HG02759 (cell line): ENCODE data around the gene SIVA1.
A peak's percentile ranks its signal among the peaks of the same experiment; 100 is the strongest.

Experiments used
- ATAC-seq: cut with Tn5 transposase; IDR thresholded peaks from one replicate; pipeline ENCODE4 v1.9.1; 2021; ENCODE audit warnings: mild to moderate bottlenecking, moderate library complexity; ENCODE audit not compliant: unreplicated experiment

The SIVA1 gene

DNA sequence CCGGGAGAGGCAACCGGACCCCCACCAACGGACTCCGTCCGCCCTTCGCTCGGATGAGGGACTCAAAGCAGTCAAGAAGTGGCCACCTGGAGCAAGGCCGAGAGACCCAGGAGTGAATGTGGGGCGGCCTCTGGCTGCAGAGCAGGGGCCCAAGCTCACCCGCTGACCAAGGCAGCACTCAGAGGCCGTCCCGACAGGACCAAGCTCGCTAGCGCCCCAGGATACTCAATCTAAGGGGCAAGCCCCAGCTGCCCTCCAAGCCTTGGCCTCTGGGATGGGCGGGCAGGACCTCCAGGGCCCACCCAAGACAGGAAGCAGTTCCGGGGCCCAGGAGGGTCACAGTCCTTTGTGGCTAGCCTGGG lies 41.7 kb downstream of the SIVA1 start:
- ATAC-seq: peak; percentile 5

DNA sequence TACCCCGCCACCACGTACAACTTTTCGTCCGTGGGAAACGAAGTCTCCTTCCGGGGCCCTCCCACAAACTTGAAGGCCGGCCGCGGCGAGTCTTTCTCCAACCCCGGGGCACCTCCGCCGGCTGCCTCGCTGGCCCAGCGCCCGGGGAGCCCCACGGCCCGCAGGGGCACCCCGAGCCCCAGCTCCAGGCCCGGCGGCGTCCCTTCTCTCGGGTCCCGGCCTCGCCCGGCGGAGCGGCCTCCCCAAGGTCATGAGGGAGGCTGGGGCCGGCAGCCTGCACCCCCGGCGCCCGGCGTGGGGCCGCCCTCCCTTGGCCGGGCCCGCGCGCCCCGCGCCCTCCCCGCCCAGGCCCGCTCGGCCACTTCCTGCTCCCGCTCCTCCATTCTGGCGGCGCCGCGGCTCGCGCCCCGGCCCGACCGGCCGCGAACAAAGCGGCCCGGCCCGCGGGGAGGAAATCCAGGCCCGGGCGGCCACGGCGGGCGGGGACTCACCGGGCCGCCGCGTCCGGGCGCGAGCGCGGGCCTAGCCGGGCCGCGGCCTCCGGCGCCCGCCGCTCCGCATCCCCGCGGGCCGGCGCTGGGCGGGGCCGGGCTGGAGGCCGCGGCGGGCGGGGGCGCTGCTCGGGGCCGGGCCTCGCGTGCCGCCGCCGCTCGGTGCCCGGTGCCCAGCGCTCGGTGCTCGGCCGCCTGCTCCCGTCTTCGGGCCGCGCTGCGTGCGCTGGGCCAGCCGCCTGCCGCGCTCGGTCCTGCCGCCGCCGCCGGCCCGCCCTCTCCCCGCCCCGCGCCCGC lies 42.2 kb downstream of the SIVA1 start, which contains the start of gene AKT1:
Gene AKT1, minus strand, starts transcription at position 756 of the 788 bp plus-strand sequence. CDS start 3,105 bp downstream, outside the sequence.
- peak; percentile 35 for ATAC-seq

DNA sequence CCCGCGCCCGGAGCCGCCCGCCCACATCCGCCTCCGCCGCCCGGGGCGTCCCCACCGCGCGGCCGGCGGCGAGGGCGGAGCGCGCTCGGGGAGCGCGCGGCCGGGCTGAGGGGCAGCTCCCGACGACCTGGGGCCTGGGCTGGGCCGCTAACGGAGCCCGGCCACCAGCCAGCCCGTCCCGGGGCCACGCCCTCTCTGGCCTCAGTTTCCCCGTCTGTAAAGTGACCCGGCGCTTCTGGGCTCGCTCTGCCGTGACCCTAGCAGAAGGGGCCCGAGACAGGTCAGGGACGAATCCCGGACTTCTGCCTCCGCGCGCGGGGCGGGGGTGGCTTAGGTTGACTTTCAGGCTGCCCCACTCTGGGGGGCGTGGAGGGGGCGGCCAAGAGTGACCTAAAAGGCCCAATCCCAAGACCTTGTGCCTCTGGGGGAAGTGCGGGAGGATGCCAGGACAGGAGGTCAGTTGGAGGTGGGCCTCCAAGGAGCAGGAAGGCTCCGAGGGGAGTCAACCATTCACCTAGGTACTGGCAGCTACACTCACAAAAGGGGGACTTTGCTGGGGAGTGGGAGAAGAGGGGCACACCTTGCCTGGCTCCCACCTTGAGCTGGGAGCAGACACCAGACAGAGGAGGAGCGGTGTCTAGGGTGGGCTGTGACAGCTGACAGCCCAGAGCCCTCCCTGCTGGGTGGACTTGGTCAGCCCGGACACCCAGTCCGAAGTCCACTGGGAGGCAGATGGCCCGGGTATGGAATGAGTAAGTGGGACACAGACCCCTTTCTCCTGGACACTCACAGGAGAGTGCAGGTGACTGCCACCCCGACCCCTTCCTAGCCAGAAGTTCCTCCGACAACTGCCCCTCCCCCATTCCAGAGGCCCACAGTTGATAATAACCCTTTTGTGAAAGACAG lies 43.1 kb downstream of the SIVA1 start:
- peak; percentile 49 for ATAC-seq

DNA sequence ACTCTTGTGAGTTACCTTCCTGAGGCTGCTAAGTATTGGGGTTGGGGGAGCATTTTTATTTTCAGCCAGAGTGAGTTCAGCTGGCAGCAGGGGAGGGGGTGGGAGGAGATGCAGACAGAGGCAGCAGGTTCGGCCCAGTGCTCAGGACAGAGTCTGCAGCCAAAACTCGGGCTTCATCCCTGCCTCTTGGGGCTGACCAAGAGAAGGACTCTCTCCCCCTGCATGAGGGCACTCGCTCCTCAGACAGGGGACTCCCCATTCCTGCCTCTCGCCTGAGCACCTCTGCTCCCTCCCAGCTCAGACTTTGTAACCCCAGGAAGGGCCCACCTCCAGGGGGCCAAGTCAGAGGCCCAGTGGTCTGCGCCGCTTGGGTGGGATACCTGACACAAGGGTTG lies 43.7 kb downstream of the SIVA1 start:
- ATAC-seq: no peak

DNA sequence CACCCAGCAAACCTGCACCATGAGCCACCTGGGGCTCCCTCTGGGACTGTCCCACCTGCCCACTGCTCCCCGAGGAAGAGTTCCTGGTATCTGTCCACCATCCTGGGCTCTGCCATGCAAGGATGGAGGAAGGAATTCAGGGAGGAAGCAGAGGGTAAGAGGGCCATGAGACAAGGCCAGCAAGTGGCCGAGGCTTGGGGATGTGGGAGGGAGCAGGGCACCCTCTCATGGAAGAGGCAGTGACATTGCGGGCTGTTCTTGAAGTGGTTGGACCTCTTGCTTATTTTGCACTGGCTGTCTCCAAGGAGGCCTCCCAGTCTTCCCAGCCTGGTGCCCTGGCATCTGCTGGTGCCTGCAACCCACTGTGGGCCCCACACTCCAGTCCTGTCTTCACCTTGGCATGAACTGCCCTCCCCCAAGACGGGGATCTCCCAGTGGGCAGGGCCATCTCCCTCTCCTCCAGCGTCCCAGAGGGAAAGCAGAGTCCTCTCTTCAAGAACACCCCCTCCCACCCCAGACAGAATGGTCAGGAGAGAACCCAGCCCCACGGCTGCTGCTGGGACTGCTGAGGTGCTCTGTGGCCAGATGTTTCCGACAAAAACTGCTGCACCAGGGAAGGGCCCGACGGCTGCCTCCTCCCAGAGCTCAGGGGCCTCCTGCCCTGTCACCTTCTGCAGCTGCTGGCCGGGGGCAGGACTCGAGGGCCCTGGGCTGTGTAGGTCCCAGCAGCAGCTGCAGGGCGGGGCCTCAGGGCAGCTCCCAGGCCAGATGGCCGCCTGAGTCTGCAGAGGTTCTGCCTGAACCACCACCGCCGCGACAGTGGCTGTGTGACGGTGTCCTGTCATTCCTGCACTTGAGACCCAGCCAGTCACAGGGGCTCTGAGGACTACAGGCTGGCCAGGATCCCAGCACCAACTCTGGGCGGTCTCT lies 44.4 kb downstream of the SIVA1 start:
- ATAC-seq: no peak

DNA sequence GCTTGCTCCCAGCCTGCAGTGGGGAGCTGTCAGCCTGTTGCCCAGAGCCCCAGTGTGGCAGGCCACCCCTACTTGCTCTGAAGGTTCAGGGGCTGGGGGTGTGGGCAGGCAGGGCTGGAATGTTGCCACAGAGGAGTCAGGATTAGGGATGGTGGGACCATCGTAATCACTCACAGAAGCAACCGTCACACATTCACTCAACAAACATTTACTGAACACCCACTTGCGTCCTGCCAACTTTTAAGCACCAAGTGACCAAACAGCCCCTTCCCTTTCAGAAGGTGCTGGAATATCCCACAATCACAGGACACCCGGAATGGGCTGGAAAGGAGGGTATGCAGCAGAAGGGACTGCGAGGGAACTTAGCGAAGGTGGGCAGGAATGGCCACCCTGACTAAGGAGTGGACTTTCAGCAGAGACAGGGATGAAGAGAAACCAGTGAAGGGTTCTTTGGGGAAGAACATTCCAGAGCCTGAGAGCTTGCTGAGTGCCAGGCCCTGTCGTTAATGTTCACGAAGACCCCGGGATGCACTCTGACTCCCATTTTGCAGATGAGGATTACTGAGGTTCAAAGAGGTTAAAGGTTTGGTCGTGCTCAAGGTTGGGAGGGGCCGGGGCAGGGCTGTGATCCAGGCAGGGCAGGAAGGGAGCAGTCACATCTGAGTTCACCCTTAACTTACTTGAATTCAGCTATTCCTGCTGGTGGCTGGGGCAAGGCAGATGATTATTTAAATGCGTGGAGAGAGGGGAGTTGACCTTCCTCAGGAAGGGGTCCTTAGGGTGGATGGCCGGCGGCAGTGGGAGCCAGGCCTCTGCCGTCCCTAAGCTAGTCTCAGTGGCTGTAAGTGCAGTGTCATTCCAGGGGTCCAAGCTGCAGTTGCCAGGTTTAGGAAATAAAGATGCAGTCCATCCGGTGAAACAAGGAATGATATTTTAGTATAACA lies 45.6 kb downstream of the SIVA1 start:
- ATAC-seq: no peak

DNA sequence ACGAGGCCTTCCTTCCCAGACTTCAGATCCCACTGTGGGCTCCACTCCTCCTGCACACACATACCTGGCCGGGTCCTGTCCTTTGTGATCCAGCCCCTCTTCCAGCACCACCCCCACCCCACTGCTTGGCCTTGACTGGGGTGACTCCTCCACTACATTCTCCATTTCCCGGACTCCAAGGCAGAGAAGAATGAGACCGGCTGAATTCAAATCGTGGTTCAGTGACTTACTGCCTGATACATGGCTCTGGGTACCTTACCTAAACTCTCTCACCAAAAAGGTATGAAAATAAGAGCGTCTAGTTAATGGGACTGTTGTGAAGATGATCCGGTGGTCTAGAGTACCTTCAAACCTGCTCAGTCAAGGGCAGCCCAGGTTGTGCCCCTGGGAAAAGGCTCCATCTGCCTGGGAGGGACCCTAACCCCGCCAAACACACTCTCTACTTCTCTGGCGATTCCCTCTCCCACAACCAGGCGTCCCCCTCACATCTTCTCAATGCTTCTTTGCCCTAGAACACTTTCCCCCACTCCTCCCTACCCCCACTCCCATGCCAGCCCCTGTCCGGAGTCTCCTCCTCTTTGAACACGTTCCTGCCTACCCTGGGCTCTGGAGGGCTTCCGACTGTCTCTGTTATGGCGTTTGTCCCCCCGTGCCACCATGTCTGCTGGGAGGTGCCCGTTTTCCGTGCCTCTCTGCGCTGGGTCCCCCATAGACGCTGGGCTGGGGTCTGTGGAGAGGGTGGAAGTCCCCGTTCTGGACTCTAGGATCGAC lies 46.5 kb downstream of the SIVA1 start:
- no peak for ATAC-seq

DNA sequence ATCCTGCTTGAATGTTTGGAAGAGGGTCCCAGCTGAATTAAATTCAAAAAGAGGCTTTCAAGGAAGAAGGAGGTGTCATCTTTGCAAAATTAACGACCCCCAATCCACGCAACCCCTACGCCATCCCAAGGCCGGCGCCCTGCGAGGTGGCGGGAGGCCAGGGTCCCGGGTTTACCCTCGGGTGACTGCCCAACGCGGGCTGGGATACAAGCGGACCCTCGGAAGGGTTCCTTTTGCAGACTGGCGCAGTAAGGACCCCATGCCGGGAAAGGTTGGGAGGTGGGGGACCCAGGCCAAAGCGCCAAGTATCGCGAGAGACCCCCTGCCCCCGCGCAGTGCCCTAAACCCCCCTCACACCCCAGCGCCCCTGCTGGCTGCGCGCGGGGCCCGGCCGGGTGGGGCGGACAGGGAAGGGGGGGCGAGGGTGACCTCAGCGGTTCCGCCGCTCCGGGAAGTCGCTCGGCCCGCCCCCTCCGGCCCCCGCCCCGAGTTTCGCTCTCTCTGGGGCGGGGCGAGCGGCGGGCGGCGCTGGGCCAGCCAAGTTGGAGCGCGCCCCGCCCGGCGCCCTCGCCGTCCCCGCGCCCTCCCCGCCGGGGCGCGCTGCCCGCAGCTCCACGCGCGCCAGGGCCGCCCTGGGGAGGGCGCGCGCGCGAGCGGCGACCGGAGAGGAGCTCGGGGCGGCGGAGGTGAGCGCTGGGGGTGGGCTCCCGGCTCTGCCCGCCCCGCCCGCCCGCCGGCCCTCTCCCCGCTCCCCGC lies 47.2 kb downstream of the SIVA1 start:
- peak; percentile 67 for ATAC-seq

DNA sequence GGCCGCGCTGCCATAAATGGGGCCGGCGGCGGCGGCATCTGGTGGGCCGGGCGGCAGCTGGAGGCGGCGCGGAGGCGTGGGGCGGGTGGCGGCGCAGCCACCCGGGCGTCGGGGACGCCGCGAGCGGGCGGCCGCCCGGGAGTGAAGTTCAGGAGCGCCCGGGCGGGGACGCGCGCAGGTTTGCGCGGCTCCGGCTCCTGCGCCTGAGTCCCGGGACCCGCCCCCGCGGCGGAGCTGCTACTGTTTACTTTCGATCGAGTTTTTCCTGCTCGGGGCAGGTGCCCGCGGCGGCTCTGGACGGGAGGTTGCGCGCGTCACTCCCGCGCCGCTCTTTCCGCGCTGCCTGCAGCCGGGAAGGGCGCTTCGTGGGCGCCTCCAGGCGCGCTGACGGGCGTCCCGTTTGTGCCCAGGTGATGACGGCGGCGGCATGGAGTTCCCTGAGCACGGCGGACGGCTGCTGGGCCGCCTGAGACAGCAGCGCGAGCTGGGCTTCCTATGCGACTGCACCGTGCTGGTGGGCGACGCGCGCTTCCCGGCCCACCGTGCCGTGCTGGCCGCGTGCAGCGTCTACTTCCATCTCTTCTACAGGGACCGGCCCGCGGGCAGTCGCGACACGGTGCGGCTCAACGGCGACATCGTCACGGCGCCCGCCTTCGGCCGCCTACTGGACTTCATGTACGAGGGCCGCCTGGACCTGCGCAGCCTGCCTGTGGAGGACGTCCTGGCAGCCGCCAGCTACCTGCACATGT lies 48.0 kb downstream of the SIVA1 start, which contains the start of gene ZBTB42:
Gene ZBTB42, plus strand, starts transcription at position 331 of the 749 bp plus-strand sequence. Its CDS starts 97 bp downstream, at position 428.
- peak; percentile 47 for ATAC-seq

DNA sequence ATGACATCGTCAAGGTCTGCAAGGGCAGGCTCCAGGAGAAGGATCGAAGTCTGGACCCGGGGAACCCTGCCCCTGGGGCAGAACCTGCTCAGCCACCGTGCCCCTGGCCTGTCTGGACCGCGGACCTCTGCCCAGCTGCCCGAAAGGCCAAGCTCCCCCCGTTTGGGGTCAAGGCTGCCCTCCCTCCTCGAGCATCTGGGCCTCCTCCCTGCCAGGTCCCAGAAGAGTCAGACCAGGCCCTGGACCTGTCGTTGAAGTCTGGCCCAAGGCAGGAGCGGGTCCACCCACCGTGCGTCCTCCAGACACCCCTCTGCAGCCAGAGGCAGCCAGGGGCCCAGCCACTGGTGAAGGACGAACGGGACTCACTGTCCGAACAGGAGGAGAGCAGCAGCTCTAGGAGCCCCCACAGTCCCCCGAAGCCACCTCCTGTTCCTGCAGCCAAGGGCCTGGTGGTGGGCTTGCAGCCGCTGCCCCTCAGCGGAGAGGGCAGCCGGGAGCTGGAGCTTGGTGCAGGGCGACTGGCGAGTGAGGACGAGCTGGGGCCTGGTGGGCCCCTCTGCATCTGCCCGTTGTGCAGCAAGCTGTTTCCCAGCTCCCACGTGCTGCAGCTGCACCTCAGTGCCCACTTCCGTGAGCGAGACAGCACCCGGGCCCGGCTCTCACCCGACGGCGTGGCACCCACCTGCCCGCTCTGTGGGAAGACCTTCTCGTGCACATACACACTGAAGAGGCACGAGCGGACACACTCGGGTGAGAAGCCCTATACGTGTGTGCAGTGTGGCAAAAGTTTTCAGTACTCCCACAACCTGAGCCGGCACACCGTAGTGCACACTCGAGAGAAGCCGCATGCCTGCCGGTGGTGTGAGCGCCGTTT lies 48.8 kb downstream of the SIVA1 start:
- ATAC-seq: no peak

DNA sequence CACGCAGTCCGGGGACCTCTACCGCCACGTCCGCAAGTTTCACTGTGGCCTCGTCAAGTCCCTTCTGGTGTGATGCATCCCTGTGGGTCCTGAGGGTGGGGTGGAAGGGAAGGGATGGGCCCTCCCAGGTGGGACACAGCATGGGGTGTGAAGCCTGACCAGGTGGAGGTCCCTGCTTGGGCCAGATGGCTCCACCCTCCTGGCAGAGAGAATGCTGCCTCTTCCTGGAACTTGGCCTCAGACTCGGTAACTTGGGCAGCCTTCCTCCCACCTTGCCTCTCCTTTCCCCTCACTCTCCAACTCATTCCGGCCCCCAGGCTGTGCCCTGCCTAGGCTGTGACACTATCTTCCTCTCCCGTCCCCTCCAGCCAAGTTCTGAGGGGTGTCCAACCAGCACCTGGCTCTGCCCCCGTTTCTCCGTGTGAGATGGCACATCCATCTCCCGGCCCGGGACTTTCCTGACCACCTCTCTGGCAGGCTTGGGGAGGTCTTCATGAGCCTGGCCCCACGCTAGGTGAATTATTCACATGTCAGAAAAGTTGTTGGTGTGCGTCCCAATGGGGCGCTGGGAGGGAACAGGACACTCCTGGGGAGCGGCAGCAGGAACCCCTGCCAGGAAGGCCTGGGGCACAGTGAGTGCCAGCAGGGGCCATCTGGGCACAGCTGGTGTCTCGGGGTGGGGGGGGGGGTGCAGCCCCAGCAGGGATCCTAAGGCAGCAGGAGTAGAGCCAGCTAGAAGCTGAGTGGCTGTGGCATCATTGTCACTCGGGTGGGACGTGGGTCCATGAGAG lies 49.6 kb downstream of the SIVA1 start:
- ATAC-seq: no peak

DNA sequence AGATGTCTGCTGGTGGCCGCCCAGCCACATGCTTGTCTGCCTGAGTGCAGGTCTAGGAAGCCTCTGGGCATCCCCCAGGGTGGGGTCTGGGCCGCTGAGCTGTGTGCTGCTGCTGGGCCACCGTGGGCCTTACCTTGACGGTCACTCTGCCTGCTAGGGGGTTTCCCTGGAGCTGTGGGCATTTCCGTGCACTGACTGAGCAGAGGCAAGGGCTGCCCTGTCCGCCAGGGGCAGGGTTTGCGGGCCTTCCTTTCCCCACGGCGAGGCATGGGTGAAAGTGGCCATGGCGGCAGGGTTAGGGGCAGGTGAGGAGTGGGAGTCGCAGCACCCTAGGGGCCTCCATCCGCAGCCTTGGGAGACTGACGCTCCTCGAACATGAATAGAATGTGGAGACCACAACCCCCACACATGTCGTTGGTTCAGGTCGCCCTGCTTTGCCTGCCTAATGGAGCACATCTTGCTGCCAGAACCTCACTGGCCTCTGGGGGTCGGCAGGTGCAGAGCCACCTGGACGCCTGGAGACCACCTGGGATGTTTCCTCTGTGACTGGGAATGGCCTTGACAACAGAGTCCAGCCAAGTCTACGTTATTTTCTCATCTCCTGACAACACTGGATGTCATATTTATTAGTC lies 50.4 kb downstream of the SIVA1 start:
- ATAC-seq: no peak

DNA sequence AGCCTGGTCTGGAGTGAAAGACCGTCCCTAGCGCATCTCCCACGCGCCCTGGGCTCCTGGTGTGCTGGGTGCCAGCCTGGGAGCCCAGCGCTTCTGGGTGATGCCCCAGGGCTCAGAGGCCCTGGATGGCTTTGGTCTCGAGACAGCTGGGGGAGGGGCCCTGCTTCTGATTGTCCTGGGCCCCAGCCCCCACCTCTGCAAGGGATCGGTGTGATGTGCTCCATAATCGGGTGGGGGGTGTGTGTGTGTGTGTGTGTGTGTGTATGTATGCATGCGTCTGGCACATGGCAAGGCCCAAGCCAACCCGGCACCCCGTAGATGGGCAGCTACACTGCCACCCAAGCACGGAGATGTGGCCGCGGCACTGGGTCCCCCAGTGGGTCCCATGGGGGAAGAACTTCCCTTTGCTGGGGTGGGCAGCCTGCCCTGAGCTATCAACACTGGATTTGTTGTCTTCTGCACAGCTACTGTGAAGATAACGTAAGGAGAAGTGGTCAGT lies 51.0 kb downstream of the SIVA1 start:
- no peak for ATAC-seq

DNA sequence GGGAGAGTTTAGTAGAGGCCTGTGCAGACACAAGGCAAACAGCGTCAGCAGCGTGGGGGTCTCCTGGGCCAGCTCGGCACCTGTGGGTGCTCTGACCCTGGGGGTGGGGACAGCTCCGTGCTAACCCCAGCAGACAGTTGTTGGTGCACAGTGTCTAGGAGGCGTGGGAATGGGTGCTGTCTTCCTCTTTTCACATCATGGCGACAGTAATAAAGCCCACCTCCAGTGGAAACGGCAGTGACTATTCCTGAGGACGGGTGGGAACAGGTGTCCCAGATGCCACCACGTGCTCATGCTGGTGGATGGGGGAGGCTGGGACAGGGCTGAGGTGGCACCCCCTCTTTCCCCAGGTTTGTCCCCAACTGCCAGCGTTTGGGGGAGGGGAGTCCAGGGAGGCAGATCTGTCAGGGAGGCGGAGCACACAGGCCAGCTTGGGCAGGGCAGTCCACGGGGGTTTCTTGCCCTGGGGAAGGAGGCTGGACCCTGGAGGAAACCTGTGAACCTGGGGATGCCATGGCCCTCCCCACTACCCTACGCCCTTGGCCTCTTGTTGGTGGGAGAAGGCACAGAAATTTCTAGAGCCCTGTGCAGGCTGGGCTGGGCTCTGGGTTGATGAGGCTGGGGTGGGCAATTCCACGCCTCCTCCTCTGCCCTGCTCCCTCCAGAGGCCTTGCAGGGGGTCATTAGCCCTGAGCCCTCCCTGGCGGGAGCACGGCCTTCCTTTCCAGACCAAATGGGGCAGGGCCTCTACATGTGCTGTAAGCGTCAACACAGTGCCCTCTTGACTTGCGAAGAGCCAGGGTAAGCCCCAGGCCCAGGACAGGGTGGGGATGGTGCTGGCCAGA lies 51.8 kb downstream of the SIVA1 start:
- ATAC-seq: no peak
